Measurements from ENCODE around the gene TMEM94.

DNA sequence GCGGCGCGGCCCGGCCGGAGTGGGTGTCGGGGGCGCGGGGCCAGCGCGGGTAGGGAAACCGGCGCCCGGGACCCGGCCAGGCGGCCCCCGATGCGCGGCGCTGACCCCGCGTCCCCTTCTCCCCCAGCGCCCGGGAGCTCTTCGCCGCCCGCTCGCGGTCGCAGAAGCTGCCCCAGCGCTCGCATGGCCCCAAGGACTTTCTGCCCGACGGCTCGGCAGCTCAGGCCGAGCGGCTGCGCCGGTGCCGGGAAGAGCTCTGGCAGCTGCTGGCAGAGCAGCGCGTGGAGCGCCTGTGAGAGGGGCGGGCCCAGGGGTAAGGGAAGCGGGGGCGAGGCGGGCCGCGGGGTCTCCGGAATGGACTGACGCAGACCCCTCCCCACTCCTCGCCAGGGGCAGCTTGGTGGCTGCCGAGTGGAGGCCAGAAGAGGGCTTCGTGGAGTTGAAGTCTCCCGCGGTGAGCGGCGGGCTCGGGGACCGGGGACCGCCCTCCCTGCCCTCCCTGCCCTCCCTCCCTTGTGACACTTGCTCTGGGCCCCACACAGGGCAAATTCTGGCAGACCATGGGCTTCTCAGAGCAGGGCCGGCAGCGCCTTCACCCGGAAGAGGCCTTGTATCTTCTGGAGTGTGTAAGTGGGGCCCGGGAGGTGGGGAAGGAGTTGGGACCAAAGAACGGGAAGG lies 60.3 kb downstream of the TMEM94 start:
- TF ChIP-seq, protein P1, sequence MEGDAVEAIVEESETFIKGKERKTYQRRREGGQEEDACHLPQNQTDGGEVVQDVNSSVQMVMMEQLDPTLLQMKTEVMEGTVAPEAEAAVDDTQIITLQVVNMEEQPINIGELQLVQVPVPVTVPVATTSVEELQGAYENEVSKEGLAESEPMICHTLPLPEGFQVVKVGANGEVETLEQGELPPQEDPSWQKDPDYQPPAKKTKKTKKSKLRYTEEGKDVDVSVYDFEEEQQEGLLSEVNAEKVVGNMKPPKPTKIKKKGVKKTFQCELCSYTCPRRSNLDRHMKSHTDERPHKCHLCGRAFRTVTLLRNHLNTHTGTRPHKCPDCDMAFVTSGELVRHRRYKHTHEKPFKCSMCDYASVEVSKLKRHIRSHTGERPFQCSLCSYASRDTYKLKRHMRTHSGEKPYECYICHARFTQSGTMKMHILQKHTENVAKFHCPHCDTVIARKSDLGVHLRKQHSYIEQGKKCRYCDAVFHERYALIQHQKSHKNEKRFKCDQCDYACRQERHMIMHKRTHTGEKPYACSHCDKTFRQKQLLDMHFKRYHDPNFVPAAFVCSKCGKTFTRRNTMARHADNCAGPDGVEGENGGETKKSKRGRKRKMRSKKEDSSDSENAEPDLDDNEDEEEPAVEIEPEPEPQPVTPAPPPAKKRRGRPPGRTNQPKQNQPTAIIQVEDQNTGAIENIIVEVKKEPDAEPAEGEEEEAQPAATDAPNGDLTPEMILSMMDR (IDR thresholded peaks at IDR 0.05; ENCODE audit: low read length), result no peak
- TF ChIP-seq EZH2 (IDR thresholded peaks at IDR 0.05; ENCODE audit: borderline replicate concordance, low read length), result no peak

Measured in OCI-LY1 (cell line).